Measurements from ENCODE around the gene SLC30A10. TPM values are rescaled to one million over a fixed set of nuclear protein-coding genes. Genes with fewer than 3 reads are reported as not detected.

SLC30A10 gene
- total RNA-seq, 1 donor from 2014 or later, result 0.09 TPM

- H3K4me1 ChIP-seq, result no peaks in the 10 kb centered on the region
- H3K4me1 Mint-ChIP-seq, result no peaks in the 10 kb centered on the region
- no peak overlapping the region for H3K27ac ChIP-seq
- no peak for TF ChIP-seq EZH2phosphoT487 (IDR thresholded peaks at IDR 0.05)
- TF ChIP-seq EZH2 (IDR thresholded peaks at IDR 0.05), result no peak
- TF ChIP-seq, protein P1, sequence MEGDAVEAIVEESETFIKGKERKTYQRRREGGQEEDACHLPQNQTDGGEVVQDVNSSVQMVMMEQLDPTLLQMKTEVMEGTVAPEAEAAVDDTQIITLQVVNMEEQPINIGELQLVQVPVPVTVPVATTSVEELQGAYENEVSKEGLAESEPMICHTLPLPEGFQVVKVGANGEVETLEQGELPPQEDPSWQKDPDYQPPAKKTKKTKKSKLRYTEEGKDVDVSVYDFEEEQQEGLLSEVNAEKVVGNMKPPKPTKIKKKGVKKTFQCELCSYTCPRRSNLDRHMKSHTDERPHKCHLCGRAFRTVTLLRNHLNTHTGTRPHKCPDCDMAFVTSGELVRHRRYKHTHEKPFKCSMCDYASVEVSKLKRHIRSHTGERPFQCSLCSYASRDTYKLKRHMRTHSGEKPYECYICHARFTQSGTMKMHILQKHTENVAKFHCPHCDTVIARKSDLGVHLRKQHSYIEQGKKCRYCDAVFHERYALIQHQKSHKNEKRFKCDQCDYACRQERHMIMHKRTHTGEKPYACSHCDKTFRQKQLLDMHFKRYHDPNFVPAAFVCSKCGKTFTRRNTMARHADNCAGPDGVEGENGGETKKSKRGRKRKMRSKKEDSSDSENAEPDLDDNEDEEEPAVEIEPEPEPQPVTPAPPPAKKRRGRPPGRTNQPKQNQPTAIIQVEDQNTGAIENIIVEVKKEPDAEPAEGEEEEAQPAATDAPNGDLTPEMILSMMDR (IDR thresholded peaks at IDR 0.05), result no peak
- H3K9me3 Mint-ChIP-seq, result peaks cover 3% of the 10 kb centered on the region
- no peak overlapping the region for H3K27ac Mint-ChIP-seq
- H3K4me3 Mint-ChIP-seq, result no peak overlapping the region
- H3K4me3 ChIP-seq, result no peak overlapping the region
- no peak overlapping the region for H3K9ac ChIP-seq
- no peaks in the 10 kb centered on the region for H3K79me2 ChIP-seq (ENCODE audit: low read depth)
- H3K9me3 ChIP-seq (ENCODE audit: low read depth), result no peaks in the 10 kb centered on the region
- peaks cover 2% of the 10 kb centered on the region for H3K27me3 Mint-ChIP-seq (ENCODE audit: insufficient read depth, low read depth)
- H3K36me3 Mint-ChIP-seq, result no peaks in the 10 kb centered on the region
- H3K36me3 ChIP-seq, result no peaks in the 10 kb centered on the region
- H2AFZ ChIP-seq (replicated peaks), result no peak overlapping the region
- H3K4me2 ChIP-seq, result no peak overlapping the region
- no peaks in the 10 kb centered on the region for H3K27me3 ChIP-seq
- no peaks in the 10 kb centered on the region for H4K20me1 ChIP-seq (ENCODE audit: low read depth)
- no peak for DNase-seq (ENCODE audit: low spot score)
- no peaks in the 10 kb centered on the region for H3F3A ChIP-seq (ENCODE audit: low read depth)
These were observed 17.4 kb upstream of the SLC30A10 start for GRCh38 chr1:219945795-219946194.

- H3K79me2 ChIP-seq (ENCODE audit: low read depth), result no peaks in the 10 kb centered on the region
- no peak overlapping the region for H3K4me2 ChIP-seq
- Mint-ChIP-seq H3K27me3 (ENCODE audit: insufficient read depth, low read depth) (peaks cover 2% of the 10 kb centered on the region), H3K9me3 (peaks cover 3% of the 10 kb centered on the region), H3K36me3 (no peaks in the 10 kb centered on the region), H3K27ac (no peak overlapping the region), H3K4me3 (no peak overlapping the region), H3K4me1 (no peaks in the 10 kb centered on the region)
- H3K9ac ChIP-seq, result no peak overlapping the region
- H4K20me1 ChIP-seq (ENCODE audit: low read depth), result no peaks in the 10 kb centered on the region
- TF ChIP-seq EZH2 (IDR thresholded peaks at IDR 0.05) (no peak), EZH2phosphoT487 (IDR thresholded peaks at IDR 0.05) (no peak)
- TF ChIP-seq, protein P1 (IDR thresholded peaks at IDR 0.05), result no peak
- DNase-seq (ENCODE audit: low spot score), result no peak
- no peaks in the 10 kb centered on the region for H3K27me3 ChIP-seq
- H3K4me3 ChIP-seq, result no peak overlapping the region
- no peaks in the 10 kb centered on the region for H3F3A ChIP-seq (ENCODE audit: low read depth)
- no peak overlapping the region for H3K27ac ChIP-seq
- H3K9me3 ChIP-seq (ENCODE audit: low read depth), result no peaks in the 10 kb centered on the region
- no peaks in the 10 kb centered on the region for H3K4me1 ChIP-seq
- H2AFZ ChIP-seq (replicated peaks), result no peak overlapping the region
- no peaks in the 10 kb centered on the region for H3K36me3 ChIP-seq
These were observed 13.1 kb upstream of the SLC30A10 start for GRCh38 chr1:219941179-219942118.

- H4K20me1 ChIP-seq (ENCODE audit: low read depth), result no peaks in the 10 kb centered on the region
- H3K36me3 ChIP-seq, result no peaks in the 10 kb centered on the region
- DNase-seq (ENCODE audit: low spot score), result no peak
- no peaks in the 10 kb centered on the region for H3K9me3 ChIP-seq (ENCODE audit: low read depth)
- H3K79me2 ChIP-seq (ENCODE audit: low read depth), result no peaks in the 10 kb centered on the region
- Mint-ChIP-seq H3K27ac (no peak overlapping the region), H3K9me3 (peaks cover 3% of the 10 kb centered on the region), H3K4me3 (no peak overlapping the region), H3K4me1 (no peaks in the 10 kb centered on the region), H3K27me3 (ENCODE audit: insufficient read depth, low read depth) (peaks cover 2% of the 10 kb centered on the region), H3K36me3 (no peaks in the 10 kb centered on the region)
- H3K4me1 ChIP-seq, result no peaks in the 10 kb centered on the region
- no peak overlapping the region for H3K4me2 ChIP-seq
- H3K27me3 ChIP-seq, result no peaks in the 10 kb centered on the region
- no peak overlapping the region for H3K9ac ChIP-seq
- TF ChIP-seq EZH2phosphoT487 (IDR thresholded peaks at IDR 0.05) (no peak), EZH2 (IDR thresholded peaks at IDR 0.05) (no peak)
- TF ChIP-seq, protein P1 (IDR thresholded peaks at IDR 0.05), result no peak
- no peak overlapping the region for H3K27ac ChIP-seq
- H2AFZ ChIP-seq (replicated peaks), result no peak overlapping the region
- no peak overlapping the region for H3K4me3 ChIP-seq
- no peaks in the 10 kb centered on the region for H3F3A ChIP-seq (ENCODE audit: low read depth)
These were observed 12.3 kb upstream of the SLC30A10 start for GRCh38 chr1:219940707-219941106.
